ENCODE data around the gene ADCY9. TPM values are rescaled to one million over a fixed set of nuclear protein-coding genes. Genes with fewer than 3 reads are reported as not detected.

The ADCY9 gene
- total and polyA plus RNA-seq, 2 experiments from 2014 or later, result 2.2 to 18.3 TPM

DNA sequence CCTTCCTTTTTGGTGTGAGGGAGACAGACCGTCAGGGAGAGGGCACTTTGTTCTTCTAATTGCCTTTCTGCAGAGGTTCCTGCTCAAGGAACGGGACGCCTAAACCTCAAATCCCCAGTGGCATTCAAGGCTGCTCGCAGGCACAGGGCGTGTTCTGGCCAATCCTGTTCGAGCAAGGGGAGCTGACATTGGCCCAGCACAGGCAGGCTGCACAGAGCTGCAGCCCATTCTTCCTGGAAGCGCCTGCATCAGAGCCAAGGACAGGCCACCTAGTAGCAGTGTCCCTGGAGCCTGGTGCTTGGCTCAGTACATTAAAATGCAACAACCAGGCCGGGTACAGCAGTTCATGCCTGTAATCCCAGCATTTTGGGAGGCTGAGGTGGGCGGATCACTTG is 163.5 kb downstream of the ADCY9 start:
- TF ChIP-seq EZH2phosphoT487 (IDR thresholded peaks at IDR 0.05; ENCODE audit: unreplicated experiment), result no peak
- TF ChIP-seq, protein P1, sequence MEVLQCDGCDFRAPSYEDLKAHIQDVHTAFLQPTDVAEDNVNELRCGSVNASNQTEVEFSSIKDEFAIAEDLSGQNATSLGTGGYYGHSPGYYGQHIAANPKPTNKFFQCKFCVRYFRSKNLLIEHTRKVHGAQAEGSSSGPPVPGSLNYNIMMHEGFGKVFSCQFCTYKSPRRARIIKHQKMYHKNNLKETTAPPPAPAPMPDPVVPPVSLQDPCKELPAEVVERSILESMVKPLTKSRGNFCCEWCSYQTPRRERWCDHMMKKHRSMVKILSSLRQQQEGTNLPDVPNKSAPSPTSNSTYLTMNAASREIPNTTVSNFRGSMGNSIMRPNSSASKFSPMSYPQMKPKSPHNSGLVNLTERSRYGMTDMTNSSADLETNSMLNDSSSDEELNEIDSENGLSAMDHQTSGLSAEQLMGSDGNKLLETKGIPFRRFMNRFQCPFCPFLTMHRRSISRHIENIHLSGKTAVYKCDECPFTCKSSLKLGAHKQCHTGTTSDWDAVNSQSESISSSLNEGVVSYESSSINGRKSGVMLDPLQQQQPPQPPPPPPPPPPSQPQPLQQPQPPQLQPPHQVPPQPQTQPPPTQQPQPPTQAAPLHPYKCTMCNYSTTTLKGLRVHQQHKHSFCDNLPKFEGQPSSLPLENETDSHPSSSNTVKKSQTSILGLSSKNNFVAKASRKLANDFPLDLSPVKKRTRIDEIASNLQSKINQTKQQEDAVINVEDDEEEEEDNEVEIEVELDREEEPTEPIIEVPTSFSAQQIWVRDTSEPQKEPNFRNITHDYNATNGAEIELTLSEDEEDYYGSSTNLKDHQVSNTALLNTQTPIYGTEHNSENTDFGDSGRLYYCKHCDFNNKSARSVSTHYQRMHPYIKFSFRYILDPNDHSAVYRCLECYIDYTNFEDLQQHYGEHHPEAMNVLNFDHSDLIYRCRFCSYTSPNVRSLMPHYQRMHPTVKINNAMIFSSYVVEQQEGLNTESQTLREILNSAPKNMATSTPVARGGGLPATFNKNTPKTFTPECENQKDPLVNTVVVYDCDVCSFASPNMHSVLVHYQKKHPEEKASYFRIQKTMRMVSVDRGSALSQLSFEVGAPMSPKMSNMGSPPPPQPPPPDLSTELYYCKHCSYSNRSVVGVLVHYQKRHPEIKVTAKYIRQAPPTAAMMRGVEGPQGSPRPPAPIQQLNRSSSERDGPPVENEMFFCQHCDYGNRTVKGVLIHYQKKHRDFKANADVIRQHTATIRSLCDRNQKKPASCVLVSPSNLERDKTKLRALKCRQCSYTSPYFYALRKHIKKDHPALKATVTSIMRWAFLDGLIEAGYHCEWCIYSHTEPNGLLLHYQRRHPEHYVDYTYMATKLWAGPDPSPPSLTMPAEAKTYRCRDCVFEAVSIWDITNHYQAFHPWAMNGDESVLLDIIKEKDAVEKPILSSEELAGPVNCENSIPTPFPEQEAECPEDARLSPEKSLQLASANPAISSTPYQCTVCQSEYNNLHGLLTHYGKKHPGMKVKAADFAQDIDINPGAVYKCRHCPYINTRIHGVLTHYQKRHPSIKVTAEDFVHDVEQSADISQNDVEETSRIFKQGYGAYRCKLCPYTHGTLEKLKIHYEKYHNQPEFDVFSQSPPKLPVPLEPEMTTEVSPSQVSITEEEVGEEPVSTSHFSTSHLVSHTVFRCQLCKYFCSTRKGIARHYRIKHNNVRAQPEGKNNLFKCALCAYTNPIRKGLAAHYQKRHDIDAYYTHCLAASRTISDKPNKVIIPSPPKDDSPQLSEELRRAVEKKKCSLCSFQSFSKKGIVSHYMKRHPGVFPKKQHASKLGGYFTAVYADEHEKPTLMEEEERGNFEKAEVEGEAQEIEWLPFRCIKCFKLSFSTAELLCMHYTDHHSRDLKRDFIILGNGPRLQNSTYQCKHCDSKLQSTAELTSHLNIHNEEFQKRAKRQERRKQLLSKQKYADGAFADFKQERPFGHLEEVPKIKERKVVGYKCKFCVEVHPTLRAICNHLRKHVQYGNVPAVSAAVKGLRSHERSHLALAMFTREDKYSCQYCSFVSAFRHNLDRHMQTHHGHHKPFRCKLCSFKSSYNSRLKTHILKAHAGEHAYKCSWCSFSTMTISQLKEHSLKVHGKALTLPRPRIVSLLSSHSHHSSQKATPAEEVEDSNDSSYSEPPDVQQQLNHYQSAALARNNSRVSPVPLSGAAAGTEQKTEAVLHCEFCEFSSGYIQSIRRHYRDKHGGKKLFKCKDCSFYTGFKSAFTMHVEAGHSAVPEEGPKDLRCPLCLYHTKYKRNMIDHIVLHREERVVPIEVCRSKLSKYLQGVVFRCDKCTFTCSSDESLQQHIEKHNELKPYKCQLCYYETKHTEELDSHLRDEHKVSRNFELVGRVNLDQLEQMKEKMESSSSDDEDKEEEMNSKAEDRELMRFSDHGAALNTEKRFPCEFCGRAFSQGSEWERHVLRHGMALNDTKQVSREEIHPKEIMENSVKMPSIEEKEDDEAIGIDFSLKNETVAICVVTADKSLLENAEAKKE (CRISPR knock-in tag; IDR thresholded peaks at IDR 0.05), result no peak
- no peak for TF ChIP-seq JUNB (IDR thresholded peaks at IDR 0.05; ENCODE audit: unreplicated experiment)
- TF ChIP-seq ZNF114 (CRISPR knock-in tag; IDR thresholded peaks at IDR 0.05), result no peak
- no peak for TF ChIP-seq STAT1 (IDR thresholded peaks at IDR 0.05; ENCODE audit: unreplicated experiment)
- TF ChIP-seq POLR2AphosphoS5 (IDR thresholded peaks at IDR 0.05; ENCODE audit: low read depth), result no peak
- no peak for TF ChIP-seq ZNF331 (CRISPR knock-in tag; IDR thresholded peaks at IDR 0.05; ENCODE audit: low read depth)
- no peak for TF ChIP-seq EZH2 (IDR thresholded peaks at IDR 0.05; ENCODE audit: low read depth, unreplicated experiment)
- no peak for TF ChIP-seq NANOG (IDR thresholded peaks at IDR 0.05; ENCODE audit: borderline replicate concordance)
- ATAC-seq (peak; percentile 80), DNase-seq (ENCODE audit: low spot score) (peak; percentile 25)
- no peaks in the 10 kb centered on the region for H4K20me1 ChIP-seq (replicated peaks; ENCODE audit: insufficient read depth)
- H2AFZ ChIP-seq, result 0 out of 2 replicates have a peak overlapping the region, but pooled peaks have one; percentile 32
- no peak overlapping the region for H3K27ac Mint-ChIP-seq
- H3K9me2 ChIP-seq (ENCODE audit: insufficient read depth), result no peaks in the 10 kb centered on the region
- H3K9me3 Mint-ChIP-seq, result no peaks in the 10 kb centered on the region
- H3K4me1 Mint-ChIP-seq, result peaks cover 9% of the 10 kb centered on the region; the same call in 2 of the 3 replicates
- no peak overlapping the region for H3K4me3 ChIP-seq
- no peak overlapping the region for H3K27ac ChIP-seq (ENCODE audit: low read depth)
- no peak overlapping the region for H3K4me3 Mint-ChIP-seq
- no peaks in the 10 kb centered on the region for H3K79me2 ChIP-seq (replicated peaks; ENCODE audit: insufficient read depth)
- no peaks in the 10 kb centered on the region for H3K36me3 Mint-ChIP-seq (ENCODE audit: low read depth)
- H3K4me1 ChIP-seq (ENCODE audit: insufficient read depth), result peaks cover 5% of the 10 kb centered on the region
- H3K27me3 ChIP-seq (ENCODE audit: insufficient read depth), result no peaks in the 10 kb centered on the region
- H3F3A ChIP-seq (replicated peaks; ENCODE audit: low read depth), result 0 out of 2 replicates have a peak, but pooled peaks cover 7% of the 10 kb centered on the region
- no peak overlapping the region for H3K4me2 ChIP-seq
- peaks cover 4% of the 10 kb centered on the region for H3K27me3 Mint-ChIP-seq (ENCODE audit: insufficient read depth, low read depth, poor library complexity)
- no peaks in the 10 kb centered on the region for H3K36me3 ChIP-seq (ENCODE audit: insufficient read depth)

All from GM23338 (cell line).